GM19099 (cell line): ENCODE data around the gene PCDH9.

Experiments
- POLR2A ChIP-seq: IDR thresholded peaks from 3 replicates; pipeline ENCODE4 v1.6.1; 2011; ENCODE audit warnings: low read depth; ENCODE audit not compliant: insufficient read length; ENCODE audit errors: extremely low read depth

Gene PCDH9

DNA sequence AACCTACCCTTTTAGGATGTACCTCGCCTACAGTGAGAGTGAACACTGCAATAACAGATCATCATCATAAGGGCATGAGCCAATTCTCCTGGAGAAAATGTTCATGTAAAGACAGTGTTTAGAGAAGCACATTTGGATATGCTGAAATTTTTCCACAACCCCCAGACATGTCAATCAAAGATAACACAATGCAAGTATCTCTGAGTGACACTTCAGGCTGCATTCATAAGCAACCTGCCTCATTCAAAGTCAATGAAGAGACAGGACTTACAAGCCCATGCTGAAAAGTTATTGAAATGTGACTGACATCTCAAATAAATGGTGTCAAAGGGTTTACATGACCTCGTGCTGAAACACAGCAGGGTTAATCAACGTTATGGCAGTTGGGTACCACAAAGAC lies 102.0 kb downstream of the PCDH9 start:
- no peak for TF ChIP-seq POLR2A

DNA sequence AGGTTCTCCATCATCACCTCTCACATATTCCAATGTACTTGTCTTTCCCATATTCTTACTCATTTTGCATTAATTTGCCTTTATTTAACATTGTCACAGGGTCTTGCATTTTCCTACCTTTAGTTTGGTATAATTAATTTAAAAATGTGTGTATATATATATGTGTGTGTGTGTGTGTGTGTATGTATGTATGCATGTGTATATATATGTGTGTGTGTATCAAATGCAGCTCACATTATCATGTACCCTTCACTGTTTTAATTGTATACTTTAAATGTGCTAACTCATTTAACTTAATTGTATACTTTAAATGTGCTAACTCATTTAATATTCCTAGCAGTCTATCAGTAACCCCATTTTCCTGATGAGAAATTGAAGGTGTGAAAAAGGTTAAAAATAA lies 104.5 kb downstream of the PCDH9 start:
- no peak for TF ChIP-seq POLR2A

DNA sequence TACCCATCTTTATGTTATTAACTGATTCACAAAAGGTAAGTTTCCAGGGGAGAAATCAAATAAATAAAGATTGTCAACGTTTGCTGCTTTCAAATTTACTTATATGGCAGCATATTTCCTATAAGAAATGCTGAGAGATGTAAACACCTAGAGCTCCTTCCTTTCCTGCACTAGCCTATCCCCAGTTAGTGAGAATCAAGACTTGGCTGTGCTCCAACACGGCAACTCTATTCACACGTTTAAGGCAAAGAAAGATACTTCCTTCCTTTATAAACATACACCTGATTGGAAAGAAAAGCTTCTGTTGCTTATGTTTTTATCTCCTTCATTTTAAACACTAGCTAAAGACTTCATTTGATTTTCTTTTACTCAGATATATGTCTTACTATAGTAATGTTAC lies 107.0 kb downstream of the PCDH9 start:
- TF ChIP-seq POLR2A = no peak

DNA sequence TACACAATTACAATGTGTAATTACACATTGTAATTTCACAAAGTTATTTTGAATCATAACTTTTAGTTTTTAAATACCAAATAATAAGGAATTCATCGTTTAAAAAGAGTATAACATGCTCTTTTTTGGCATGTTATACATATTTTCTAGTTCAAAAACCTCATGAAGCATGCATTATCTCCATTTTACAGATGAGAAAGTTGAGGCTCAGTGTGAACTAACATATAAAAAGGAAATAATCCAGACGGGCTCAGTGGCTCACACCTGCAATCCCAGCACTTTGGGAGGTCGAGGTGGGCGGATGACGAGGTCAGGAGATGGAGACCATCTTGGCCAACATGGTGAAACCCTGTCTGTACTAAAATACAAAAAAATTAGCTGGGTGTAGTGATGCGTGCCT lies 107.9 kb downstream of the PCDH9 start:
- TF ChIP-seq POLR2A = no peak

DNA sequence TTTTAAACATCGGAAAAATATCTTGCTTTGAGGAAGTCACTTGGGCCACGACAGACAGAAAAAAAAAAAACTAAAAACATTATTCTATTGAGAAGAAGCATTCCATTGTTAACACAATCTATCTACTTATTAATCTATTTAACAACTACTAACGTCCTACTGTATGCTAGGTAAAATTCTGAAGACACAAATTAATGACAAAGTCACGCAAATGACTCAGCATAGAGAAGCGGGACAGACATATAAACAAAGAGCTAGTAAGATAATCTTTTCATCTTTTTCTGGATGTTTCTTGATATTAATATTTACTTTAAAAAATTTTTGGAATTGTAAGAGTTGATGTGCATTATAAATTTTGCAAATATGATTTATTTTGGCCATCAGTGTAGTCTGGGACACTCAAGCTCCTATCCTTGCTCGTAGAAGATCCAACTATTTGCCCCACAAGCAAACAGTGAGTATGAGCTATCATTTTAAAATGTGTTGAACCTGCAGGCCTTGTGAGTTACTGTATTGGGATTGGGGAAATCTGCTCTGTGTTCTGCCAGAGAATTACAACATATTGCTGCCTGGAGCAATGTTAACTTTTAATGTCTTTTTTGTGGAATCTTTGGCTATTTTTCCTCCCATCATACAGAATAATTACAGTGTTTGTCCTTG lies 109.1 kb downstream of the PCDH9 start:
- TF ChIP-seq POLR2A = no peak

DNA sequence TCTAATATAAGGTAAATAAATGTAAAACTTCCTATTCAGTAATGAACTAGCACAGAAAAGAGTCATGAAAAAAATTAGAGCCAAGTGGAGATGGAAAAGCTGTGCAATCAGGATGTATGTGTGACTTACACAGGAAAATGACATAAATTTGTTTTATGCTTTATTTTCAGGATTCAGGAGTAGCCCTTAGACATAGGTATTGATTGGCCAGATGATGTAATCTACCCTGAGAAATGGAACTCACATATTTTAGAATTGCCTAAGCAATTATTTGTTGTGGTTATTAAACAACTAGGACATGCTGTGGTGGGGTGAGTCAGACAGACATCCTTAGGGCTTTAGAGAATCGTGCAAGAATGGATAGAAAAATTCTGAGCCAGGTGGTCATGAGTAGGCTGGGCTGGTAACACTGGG lies 110.6 kb downstream of the PCDH9 start:
- no peak for TF ChIP-seq POLR2A

DNA sequence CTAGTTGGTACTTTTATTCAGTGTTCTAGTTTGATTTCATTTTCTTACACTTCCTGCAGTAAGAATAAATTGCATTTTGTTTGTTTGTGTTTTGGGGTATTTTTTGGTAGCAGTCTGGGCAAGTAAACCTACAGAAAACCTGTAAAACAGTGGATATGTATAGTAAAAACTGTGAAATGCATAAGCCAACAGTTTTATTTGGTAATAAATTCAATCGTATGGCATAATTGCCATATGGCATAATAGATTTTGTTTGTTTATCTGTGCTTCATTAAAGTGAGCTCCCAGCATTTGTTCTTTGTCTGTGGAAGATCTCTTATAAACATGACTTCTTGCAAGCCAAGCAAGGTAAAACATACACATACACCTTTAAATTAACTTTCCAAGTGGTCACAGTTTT lies 111.9 kb downstream of the PCDH9 start:
- TF ChIP-seq POLR2A = no peak

DNA sequence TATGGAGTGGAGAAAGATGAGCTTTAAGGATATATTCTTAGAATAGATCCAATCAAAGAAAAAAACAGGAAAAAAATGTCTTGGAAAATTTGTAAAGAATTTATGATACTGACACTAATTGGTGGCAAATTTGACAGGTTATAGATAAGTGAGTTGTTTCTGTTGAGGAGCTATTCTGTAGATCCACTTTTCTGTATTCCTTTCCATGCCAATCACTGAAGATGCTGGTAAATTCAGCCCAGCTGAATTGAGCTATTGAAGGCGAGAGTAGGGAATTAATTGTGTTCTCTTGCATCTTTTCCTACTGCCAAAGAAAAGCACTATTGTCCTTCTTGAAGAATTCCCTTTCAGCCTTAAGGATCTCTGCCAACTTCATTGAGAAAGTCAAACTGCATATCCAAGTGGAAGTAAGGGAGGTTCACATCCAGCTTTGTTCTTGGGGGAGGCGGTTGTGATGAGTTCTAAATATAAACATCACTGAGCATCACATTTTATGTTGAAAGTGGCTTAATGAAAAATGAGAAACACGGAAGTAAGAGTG lies 113.1 kb downstream of the PCDH9 start:
- no peak for TF ChIP-seq POLR2A

DNA sequence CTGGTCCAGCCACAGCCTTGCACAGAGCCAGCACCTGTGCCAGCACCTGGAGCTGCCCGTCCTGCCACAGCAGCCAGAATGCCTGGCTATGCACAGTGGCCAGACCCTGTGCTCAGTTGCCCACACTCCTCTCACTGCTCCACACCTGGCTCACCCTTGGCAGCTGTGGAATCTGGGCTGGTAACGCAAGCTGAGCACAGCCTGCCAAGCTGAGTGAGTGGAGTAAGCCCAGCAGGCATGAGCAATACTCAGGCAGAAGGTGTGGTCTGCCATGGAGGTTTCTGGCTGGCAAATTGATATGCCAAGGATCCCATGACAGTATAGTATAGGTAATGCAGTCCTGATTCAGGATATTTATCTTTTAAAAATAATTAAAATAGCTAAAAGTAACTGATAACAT lies 122.2 kb downstream of the PCDH9 start:
- no peak for TF ChIP-seq POLR2A

DNA sequence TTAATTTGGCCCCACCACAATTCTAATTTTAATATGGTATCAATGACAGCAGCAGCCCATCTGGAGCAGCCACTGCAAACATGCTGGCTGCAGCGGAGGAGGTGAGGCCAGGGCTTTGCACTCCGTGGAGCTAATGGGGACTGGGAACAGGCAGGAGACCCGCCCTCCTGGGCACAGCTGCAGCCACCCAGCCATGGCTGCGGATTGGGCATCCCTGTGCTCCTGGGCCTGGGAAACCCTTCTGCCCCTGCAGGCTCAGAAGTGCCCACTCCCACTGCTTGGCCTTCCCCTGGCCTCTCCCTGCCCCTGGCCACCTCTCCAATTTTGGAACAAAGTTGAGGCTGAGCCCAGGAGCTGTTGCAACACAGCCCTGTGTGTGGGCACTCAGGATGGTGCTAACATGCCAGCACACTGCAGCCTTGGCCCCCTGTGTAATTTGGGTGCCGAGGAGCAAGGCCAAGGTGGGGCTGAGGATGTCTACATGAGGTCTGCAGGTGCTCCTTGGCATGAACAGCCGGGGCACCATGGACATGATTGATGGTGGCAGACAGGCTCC lies 123.6 kb downstream of the PCDH9 start:
- TF ChIP-seq POLR2A = no peak

DNA sequence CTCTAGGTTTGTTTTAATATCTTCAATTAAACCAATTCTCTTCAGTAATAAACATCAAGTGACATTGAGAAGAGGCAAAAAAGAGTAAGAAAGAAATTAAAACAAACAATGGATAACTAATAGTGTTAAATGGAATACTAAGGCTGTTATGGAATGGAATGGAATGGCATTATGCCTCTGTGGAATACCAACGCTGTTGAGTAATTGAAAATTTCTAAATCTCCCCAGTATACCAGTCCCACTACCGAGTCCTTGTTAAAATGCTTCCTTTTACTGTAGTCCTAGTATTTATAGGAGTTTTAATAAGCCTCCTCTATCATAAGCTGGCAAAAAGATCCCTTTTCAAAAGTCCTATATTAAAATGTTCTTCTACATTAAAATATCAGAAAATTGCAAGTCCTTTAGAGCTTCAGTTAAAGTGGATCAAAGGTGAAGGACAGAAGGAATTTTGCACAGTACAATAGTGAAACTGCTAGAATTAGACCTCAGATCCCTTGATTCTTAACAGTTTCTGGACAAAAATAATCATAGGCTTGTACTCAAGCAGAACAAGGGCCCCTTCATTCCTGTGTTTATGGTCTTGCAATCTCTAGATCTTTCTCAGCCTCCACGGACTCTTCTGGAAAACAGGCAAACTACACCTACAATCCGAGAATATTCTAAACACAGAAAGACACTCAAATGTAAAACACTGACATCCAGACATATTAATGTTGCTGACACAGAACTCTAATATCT lies 128.2 kb downstream of the PCDH9 start:
- TF ChIP-seq POLR2A = no peak

DNA sequence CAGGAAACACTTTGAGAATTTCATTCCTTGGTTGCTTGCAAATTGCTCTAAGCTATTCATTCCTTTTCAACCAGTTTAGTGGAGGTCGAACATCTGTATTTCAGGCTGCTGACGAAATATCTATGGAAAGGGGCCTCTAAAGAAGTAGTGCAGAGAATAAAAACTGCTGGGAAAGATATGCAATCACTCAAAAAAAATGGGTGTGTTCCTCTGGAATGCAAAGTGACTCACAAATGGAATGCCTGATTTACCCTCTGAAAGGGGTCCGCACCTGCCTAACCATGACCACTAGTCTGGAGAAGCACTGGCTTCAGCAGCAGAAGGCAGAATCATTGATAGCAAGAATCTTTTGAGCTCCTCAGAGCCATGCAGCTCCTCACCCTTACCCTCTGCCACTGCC lies 129.4 kb downstream of the PCDH9 start:
- no peak for TF ChIP-seq POLR2A

DNA sequence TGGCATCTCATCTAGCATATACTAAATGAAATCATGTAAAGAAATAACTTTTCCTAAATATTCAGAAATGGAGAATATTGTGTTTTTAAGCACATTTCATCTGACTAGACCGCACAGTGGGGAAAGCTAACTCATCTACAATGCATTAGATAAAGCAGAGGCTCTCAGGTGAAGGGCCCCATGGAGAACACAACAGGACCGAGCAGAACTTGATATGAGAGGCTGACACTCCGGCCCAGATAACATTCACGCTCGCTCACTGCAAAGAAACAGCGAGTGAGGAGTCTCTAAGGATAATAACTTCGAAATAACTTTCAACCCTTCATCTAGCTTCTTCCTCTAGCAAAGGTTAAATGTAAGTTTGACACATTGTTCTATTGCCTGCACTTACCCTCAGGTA lies 130.6 kb downstream of the PCDH9 start:
- no peak for TF ChIP-seq POLR2A

DNA sequence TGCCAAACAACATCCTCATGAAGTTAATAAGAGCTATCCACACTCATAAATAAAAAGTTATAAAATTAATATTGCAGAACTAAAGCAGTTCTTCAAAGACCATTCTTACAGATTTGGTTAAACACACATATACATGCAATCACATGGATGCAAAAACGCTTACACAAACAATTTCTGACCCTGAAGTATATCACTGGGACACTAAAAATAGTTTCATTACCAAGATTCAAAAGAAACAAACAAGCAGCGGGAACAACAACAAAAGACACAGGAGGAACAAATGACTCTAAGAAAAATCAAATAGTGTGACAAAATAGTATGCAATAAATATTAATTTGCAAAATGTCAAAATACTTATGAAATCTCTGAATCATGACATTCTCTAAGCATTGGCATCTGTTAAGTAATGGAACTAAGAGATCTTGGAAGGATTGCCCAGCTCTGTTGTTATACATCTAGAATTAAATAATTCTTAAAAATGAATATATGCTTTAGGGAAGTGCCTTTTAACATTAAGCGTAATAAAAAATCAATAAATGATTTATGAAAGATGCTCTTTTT lies 132.2 kb downstream of the PCDH9 start:
- no peak for TF ChIP-seq POLR2A

DNA sequence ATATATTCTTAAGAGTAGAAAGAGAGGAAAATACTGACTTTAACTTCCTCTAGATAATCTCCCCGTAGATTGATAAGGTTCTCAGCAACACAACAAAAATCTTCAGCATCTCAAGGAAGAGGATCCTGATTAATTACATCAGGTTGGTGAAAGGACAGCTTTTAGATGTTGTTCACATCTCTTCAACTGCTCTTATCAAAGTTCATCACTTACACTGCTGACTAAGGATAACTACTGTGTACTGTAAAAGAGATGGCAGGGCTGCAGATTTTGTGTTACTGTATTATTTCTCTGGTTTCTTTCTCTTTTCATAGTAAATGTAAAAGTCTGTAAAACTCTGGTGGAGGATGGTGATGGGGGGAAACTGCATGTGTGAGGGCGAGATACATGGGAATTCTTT lies 133.7 kb downstream of the PCDH9 start:
- TF ChIP-seq POLR2A = no peak

DNA sequence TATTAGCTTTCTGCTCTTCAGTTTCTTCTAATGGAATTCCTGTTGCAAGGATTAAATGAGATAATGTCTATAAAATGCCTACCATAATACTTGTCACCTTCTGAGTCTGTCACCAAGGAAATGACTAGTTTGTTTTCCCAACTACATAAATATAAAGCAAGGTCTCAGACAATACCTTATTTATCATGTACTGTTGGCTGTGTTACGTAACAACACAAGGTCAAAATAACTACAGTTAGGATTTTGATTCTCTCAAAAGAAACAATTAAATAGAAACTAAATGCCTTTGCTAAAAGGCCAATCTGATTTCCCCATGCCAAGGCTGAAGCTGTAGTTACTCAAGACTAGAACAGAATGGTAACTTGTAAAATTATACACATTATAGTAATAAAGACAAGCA lies 134.5 kb downstream of the PCDH9 start:
- no peak for TF ChIP-seq POLR2A
